Endometrial microvascular endothelial cells (primary cell): Measurements from ENCODE around the gene TSHZ2. TPM values are rescaled to one million over a fixed set of nuclear protein-coding genes. Genes with fewer than 3 reads are reported as not detected.
"Not testable (repeated sequence)": the region's sequence is repeated elsewhere in the genome, so short reads cannot be mapped to it uniquely, and the experiment has no call there.

Experiments used
- in situ Hi-C: cut with HindIII; loops from 2 replicates; pipeline ENCODE4 v1.10.0; 2017; ENCODE audit warnings: low sequenced_read_pairs, low pct_unique_long_range_greater_than_20kb; ENCODE audit errors: inconsistent ontology term
- total RNA-seq: library from RNA; depleted of rRNA; stranded (reverse); fragments of >200 nt; gene quantifications from one replicate; pipeline ENCODE4 v1.2.3, GENCODE V29; 2015; ENCODE audit errors: inconsistent ontology term

Gene TSHZ2
- total RNA-seq, 1 donor from 2014 or later: not detected

DNA sequence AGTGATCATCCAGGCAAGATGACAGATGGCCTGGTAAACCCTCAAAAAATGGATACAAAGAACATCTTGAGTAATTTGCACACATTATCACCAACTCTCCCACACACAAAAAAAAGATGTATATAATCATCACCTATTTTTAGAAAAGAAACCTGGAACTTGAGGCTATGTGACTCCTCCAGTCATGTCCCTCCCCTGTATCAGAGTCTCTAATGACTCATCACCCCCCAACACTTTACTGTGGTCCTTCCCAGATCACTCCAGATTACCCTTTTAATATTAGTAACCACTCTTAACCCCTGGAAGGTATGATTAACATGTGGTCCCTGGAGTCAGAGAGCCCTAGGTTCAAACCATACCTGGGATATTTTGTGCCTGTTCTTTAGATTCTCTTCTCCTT lies 476.7 kb downstream of the TSHZ2 start:
- in situ Hi-C loops: no loop called here

DNA sequence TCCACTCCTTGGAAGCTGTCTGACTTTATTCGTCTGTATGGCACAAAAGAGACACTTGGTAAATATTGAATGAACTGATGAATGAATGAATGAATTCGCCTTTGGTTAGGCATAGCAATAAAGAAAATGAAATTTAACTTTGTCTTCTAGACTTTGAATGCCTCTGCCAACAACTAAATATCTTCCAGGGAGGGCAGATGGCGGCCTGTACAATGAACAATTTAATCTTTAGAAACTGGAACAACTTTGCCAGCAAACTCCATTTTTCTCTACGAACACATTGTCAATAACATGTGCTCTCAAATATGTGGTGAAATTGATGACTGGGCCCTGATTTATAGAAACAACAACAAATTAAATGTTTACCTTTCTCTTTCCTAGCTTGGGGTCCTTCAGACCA lies 480.9 kb downstream of the TSHZ2 start:
- in situ Hi-C loops: no loop called here

DNA sequence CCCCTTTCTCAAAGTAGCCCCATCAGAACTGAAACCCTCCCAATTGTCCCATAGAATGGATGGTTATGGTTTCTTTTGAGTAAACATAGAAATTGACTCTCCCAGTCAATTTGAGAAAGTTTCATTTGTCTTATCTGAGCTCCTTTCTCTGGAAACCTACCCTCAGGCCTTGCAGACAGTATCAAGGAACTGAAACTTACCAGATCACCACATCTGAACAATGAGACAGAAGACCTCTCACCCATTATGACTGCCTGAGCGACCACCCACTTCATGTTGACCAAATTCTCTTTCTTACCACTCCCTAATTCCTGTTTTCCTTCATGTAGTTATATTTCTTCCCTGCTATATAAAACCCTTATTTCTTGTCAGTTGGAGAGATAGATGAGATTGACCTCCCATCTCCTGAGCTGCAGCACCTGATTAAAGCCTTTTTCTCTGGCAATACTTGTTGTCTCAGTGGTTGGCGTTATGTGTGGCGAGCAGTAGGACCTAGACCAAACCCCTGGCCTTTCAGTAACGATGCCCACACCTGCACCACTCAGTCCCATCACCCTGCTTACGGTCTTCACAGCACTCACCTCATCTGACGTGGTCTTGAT lies 482.6 kb downstream of the TSHZ2 start:
- in situ Hi-C loops: no loop called here

DNA sequence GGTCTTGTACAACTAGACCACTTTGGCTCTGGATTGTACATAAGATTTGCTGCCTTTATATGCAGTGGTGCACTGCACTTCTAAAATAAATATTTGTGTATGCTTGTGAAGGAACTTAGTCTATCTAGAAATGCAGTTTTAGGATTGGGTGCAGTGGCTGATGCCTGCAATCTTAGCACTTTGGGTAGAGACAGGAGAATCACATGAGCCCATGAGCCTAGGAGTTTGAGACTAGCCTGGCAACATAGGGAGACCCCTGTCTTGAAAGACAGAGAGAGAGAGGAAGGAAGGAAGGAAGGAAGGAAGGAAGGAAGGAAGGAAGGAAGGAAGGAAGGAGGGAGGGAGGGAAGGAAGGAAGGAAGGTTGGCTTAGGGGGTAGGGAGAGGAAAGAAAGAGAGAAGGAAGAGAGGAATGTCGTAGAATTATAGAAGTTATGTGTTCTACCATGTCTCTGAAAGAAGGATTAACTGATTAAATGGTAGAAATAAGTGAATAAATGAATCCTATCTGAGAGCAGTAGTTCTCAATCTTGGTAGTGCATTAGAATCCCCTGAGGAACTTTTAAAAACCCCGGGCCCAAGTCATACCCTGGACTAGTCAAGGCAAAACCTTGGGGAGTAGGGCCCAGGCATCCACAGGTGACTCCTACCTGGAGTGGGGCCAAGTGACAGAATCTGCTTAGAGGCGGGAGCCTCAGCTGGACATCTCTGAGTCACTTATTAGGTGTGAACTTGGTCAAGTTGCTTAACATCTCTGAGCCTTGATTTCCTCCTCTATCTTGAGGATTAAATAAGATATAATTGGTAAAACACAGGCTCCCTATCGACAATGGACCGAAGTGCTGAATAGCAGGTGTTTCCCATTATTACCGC lies 491.2 kb downstream of the TSHZ2 start:
- in situ Hi-C loops: no loop called here

DNA sequence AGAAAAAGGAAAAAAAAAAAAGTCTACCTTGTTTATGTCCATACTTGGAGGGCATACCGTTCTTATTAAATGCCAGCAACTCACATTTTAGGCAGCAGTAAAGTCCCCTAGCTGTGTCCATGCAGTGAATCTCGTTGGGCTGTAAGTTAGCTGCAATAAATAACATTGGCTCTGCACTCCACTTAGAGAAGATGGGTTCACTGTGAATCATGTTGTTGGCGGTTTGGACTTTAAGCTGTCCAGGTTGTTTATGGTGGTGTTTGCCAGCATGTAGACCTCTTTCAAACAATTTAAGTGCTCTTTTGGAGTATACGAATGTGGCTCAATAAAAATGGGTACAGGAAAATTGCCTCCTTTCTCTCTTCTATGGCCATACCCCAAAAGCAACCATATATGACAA lies 494.1 kb downstream of the TSHZ2 start:
- in situ Hi-C loops: no loop called here

DNA sequence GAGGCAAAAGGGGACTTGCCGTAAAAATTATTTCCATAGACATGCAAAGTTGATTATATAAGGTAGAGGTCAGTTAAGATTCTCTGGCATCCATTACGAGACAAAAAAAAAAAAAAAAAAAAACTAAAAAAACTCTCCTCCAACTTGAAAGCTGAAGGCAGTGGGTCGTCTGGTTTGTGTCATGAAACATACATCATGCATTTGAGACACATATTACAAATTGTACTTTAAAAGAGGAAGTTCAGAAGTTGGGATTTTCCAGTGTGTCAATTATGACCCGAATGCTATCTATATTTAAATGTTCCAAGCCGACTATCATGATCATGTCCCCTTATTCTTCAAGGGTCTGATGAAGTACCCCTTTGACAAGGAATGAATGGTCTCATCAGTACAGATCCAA lies 496.4 kb downstream of the TSHZ2 start:
- in situ Hi-C loops: no loop called here

DNA sequence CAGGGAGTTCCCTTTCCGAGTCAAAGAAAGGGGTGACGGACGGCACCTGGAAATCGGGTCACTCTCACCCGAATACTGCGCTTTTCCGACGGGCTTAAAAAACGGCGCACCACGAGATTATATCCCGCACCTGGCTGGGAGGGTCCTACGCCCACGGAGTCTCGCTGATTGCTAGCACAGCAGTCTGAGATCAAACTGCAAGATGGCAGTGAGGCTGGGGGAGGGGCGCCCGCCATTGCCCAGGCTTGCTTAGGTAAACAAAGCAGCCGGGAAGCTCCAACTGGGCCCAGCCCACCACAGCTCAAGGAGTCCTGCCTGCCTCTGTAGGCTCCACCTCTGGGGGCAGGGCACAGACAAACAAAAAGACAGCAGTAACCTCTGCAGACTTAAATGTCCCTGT lies 500.7 kb downstream of the TSHZ2 start:
- in situ Hi-C loops: not testable (repeated sequence)

DNA sequence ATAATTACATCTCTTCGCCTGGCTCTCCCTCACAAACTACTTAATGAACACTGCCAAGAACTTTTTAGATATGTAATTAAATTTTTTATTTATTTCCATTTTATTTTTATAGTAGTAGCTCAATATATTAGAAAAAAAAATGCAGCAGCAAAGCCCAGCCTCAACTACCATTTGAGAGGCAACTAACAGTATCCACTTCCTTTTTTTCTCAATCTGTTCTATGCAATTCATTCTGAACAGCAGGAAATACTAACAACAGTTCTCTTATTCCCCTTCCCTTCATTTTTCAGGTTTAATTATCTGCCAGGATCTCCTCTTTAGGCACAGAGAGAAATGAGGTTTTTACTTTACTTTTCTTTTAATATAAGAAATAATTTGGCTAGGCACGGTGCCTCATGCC lies 508.8 kb downstream of the TSHZ2 start:
- in situ Hi-C loops: no loop called here

DNA sequence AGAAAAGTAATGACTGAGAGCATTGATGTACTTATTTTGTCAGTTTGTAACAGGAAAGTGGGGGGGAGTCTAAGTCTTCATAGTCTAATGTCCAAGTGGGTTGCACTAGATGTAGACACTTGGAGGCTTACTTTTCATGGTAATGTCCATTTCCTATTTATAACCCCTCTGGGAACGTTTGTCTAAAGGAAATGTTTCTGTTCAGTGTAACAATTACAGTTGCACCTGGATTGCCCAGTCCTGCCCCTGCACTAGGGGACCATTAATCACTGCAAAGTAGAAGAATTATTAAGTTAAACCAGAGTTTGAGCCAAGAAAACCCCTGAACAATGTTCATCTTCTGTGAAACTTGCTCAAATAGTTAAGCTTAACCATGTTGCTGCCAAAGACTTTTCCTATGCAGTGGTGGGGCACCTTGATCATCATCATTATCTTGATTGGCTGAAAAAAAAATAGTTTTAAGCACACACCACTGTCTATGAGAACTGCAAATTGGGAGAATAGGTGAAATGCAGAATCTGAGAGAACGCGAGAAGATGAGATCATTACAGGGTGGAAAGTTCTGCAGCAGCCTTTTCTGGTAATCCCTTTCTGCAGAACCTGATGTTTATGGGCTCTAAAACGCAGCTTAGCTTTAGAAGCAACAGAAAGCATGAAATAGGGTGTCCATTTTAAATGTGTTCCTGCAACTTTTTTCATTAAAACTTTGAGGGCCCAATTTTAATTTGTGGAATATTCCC lies 515.5 kb downstream of the TSHZ2 start:
- in situ Hi-C loops: no loop called here

DNA sequence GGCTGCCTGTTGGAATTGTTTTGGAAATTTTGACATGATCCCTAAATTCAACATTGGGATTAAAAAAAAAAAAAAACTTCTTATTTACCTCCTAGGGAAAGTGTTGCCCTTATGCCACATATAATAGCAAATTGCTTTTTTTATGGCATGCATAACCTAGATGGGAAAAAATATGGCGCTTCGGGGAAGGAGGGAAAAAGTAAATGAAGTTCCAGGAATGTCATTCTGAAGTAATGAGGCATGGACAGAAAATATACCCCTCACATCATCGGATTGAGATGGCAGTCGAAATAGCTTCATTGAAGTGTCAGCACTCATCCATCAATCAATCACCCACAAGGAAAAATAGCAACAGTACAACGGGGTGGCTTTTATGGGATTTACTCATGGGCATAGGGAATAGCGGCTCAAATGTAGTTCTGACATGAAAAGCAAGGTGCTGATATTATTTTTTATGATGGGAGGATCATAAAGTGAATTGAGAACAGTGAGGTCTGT lies 516.7 kb downstream of the TSHZ2 start:
- in situ Hi-C loops: no loop called here

DNA sequence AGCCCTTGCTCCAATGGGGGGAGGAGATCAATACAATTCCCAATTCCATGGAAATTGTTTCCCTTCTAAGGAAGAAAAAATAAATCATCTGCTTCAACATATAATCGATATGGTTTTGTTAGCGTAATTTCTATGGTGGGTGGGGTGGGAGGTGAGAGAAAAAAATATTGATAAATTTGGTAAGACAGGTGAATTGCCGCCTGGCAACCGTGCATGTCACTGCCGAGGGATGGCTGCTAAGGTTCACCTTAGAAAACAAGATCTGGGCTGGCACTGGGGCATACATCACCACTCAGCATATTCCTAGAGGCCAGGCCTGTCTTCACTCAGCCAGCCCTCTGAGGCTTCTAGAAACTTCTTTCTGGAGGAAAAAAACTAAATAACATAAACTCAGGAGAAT lies 517.4 kb downstream of the TSHZ2 start:
- in situ Hi-C loops: no loop called here

DNA sequence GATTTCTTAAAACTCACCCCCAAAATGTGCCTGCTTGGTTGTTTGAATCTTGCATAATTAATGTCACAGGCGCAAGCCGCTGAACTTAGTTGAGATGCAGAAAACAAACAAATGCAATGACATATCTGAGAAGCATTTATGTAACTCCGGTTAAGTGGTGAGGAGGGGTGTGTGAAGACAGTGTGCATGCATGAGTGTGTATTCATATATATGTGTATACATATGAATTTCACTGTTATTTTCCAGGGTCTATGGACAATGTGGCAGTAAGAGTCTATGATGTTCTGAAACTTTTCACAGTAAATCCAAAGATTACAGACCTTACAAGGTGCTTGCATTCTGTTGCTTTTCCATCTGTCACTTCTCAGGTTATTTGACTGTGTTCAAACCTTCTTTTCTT lies 518.5 kb downstream of the TSHZ2 start:
- in situ Hi-C loops: no loop called here

DNA sequence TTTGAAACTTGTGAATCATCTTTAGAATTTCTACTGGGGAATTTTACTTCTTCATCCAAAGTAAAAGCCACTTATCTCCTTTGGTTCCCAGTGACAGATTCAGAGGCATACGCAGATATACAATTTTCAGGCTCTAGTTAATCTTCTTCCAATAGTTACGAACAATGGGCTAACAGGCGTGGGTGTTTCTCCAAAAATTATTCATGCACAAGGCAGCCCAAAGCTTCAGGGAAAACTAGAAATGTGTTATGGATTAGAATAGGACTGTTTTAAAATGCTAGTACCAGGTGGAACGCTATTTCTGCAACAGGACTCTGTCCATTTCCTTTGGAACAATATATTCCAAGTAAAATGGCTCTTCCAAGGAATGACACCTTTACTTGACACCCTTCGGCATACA lies 519.3 kb downstream of the TSHZ2 start:
- in situ Hi-C loops: no loop called here

DNA sequence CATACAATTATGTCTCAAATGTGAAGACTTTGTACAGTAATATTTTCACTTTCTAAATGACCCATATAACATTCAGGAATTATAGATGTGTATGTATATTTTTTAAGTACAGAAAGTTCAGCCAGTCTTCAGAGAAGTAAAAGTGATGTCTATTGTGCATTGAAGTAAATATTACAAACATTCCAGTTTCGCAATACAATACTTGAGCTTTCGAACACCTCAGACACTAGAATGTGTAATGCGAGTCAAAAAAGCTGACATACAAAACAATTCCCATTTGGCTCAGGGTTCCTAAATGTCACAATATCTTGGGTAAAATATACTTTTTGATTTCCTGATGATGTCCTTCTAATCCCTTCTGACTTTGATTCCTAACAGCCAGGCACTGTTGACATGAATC lies 520.1 kb downstream of the TSHZ2 start:
- in situ Hi-C loops: no loop called here

DNA sequence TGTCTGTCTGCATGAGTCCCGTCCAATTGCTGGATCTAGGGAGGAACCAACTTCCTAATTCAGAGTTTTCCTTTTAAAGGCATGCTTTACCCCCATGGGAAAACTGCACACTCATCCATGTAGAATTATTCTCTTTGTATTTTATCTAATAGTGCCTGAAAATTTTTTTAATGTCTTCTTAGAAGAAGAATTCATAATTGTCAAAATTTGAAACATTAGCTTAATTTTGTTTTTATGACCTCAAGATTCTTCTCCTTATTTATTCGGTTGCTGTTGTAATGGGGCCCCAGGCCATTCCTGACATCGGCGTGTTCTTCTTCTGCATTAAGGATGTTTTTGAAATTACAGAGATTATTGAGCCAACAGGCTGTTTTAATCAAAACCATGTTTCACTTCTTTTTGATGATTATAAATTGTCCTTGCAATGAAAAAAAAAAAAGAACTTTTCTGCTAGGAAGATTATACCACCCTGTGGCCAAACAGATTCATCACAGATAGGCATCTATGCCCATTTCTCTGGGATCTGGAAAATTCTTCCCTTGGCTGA lies 521.2 kb downstream of the TSHZ2 start:
- in situ Hi-C loops: no loop called here

DNA sequence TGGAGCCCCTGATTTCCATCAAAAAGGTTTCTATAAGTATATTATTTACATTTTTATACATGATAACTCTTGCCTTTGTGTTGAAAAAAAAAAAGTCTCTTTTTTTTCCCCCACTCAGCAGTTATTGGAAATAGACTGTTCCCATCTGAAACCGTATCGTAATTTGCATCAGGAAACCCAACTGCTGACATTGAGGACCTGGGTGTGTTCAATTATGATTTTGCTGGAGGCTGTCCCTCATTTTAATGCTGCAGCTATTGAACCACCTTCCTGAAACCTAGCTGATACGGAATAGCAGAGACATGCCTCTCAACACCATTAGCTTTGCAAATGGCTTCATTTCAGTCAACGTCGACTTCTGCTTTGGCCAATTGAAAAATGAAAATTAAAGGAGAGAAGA lies 522.6 kb downstream of the TSHZ2 start:
- in situ Hi-C loops: no loop called here

DNA sequence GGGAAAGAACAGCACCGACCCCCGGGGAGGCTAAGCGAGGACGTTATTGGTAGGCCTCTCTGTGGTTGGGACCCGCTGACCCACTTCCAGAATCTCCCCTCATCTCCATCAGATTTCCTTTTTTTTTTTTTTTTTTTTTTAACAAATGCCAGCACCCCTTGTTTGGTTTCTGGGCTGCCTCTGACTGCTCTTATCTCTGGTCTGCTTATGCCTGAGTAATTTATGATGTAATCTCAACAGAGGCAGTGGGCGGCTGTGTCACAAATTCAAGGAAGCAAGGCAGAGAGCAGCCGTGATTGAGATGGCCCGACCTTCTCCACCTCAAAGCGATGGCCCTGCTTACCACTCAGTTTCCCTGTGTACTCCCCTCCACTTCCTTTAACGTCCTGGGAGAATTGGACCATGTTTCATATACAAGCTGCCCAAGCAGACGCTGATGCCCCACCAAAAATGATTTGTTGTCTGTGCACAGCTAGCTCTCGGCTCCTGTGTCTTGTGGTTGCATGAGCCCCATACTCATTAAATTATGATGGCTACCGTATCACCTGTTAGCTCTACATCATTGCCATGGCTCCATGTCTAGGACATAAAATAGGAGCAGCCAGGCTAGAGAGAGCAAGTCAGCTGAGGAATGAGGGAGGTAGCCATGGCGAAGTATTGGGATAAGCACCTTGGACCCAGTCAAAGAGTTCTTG lies 523.4 kb downstream of the TSHZ2 start:
- in situ Hi-C loops: no loop called here

DNA sequence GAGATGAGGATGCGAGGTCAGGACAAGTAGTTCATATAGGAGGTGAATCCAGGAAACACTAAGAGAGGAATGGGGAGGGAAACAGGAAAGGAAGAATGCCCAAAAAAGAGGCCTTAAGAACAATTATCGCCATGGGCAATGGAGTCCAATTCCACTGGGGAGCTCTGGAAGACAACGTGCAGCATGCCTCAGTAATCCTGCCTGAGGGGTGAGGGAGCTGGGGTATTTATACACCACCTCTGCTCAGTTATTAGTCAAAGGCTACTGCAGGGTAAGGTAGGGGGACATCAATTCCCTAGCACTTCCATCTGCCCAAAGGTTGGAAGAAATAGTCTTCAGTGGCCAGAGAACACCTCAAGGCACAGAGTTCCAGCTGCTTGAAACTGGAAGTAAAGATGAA lies 525.1 kb downstream of the TSHZ2 start:
- in situ Hi-C loops: no loop called here

DNA sequence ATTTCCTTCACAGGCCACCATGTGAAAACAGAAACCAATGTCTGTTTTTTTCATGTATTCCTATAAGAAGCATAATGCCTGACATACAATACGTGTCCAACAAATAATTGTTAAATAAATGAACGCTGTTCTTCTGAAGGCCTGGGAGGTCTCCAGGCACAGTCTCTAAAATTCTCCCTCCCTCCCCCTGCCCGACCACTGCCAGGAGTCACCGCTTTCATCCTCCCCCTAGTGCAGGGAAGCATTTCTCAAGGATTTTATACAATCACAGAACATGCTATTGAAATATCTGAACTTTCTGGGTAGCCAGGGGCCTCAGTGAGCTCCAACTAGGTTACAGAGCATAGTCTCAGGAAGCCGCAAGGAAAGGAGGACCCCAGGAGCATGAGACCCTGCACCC lies 526.2 kb downstream of the TSHZ2 start:
- in situ Hi-C loops: no loop called here
